ENCODE measurements around the gene RTP1. TPM values are rescaled to one million over a fixed set of nuclear protein-coding genes. Genes with fewer than 3 reads are reported as not detected.
"Not testable (repeated sequence)": the region's sequence is repeated elsewhere in the genome, so short reads cannot be mapped to it uniquely, and the experiment has no call there.

The RTP1 gene
- total RNA-seq, 1 experiment from 2014 or later = not detected

- Histone ChIP-seq H3K9me3 (no peaks in the 10 kb centered on the region), H3K4me3 (no peak overlapping the region), H3K27me3 (no peaks in the 10 kb centered on the region), H3K36me3 (no peaks in the 10 kb centered on the region)
- no peak for DNase-seq
Measured at GRCh38 chr3:187213616-187214015, 16.3 kb downstream of the RTP1 start.

GRCh38 chr3:187215460-187215859 lies 18.2 kb downstream of the RTP1 start:
- Histone ChIP-seq H3K4me3 (no peak overlapping the region), H3K36me3 (no peaks in the 10 kb centered on the region)

GRCh38 chr3:187222801-187223200 lies 25.5 kb downstream of the RTP1 start:
- no peaks in the 10 kb centered on the region for H3K36me3 ChIP-seq
- H3K9me3 ChIP-seq = no peaks in the 10 kb centered on the region; the same call in 1 of the 2 replicates
- H3K4me3 ChIP-seq = no peak overlapping the region
- no peaks in the 10 kb centered on the region for H3K27me3 ChIP-seq
- DNase-seq = no peak

More at GRCh38 chr3:187215460-187215859, 18.2 kb downstream of the RTP1 start:
- no peak for DNase-seq
- Histone ChIP-seq H3K27me3 (no peaks in the 10 kb centered on the region), H3K9me3 (no peaks in the 10 kb centered on the region)

DNA sequence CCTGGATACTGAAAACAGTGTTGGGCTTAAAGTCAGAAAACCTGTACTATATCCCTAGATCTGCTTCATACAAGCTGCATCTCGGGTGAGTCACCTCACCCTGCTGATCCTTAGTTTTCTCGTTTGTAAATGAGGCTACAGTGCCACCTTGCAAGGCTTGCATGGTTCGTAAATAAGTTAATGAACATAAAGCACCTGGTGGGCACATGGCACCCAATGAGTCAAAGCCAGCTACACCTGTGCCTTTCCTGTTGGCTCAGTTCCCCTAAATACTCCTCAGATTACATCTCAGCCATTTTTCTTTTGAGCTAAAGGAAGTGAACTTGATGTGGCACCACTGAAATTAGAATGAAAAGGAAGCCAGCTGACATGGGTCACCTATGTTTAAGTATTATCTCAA lies 26.5 kb downstream of the RTP1 start:
- DNase-seq = no peak
- H3K4me3 ChIP-seq = no peak overlapping the region
- no peaks in the 10 kb centered on the region; the same call in 1 of the 2 replicates for H3K9me3 ChIP-seq
- H3K36me3 ChIP-seq = no peaks in the 10 kb centered on the region
- no peaks in the 10 kb centered on the region for H3K27me3 ChIP-seq

GRCh38 chr3:187227658-187228258 lies 30.5 kb downstream of the RTP1 start:
- Histone ChIP-seq H3K27me3 (no peaks in the 10 kb centered on the region), H3K4me3 (no peak overlapping the region), H3K9me3 (no peaks in the 10 kb centered on the region; the same call in 1 of the 2 replicates), H3K36me3 (no peaks in the 10 kb centered on the region)
- DNase-seq = peak; percentile 84

DNA sequence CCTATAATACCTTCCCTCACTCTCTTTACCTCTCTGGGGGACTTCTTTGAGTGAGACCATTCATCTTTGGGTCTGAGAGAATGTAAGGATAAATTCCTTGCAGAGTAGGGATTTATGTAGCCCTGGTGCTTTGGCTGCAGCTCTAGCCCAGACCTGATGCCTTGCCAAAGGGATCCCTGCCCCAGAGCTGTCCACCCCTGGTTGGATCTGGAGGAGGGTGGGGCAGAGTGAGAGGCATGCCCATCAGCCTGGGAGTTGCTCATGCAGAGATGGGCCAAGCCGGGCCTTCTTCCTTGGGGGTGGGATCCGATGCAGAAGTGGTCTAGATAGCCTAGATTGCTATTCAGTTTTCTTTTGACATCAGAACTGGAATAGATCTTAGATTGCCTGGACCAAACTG lies 31.5 kb downstream of the RTP1 start:
- Histone ChIP-seq H3K36me3 (no peaks in the 10 kb centered on the region; the same call in 1 of the 2 replicates), H3K27me3 (no peaks in the 10 kb centered on the region), H3K9me3 (no peaks in the 10 kb centered on the region; the same call in 1 of the 2 replicates), H3K4me3 (no peak overlapping the region)
- peak; percentile 90 for DNase-seq

DNA sequence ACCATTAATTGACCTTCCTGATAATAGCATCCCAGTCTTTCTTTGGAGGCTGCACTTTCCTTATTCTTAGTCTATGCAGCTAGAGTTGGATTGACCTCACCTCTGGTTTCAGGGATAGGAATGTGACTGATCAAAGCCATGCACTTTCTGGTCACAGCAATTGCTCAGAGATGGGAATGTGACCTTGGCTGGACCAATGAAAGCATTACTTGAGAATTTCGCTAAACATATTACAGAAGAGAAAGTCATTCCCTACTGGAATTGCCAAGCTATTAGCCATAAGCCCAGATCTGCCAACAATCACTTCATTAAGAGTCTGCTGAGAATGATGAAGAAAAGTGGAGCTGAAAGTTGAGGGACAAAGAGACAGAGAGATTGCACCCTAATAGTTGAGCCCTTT lies 32.7 kb downstream of the RTP1 start:
- H3K27me3 ChIP-seq = no peaks in the 10 kb centered on the region
- no peak for DNase-seq
- H3K4me3 ChIP-seq = no peak overlapping the region
- H3K36me3 ChIP-seq = no peaks in the 10 kb centered on the region; the same call in 1 of the 2 replicates
- H3K9me3 ChIP-seq = no peaks in the 10 kb centered on the region; the same call in 1 of the 2 replicates

DNA sequence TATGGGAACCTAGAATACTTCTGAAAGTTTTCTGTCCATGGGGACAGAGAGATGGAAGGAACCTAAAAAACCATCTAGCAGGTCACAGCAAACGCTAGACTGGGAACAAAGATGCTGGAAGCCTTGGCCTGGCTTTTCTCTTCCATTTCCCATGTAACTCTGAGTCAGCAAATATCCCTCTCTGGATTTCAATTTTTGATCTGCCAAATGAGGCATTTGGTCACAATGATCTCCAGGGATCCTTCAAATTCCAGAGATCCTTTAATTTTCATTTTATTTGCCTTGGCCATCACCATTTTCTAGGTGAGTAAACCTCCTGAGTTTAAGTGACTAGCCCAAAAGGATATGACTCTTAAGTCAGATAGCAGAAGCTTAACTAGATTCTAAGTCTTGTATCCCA lies 39.7 kb downstream of the RTP1 start:
- Histone ChIP-seq H3K36me3 (peaks cover 47% of the 10 kb centered on the region), H3K4me3 (no peak overlapping the region), H3K27me3 (no peaks in the 10 kb centered on the region), H3K9me3 (no peaks in the 10 kb centered on the region)
- DNase-seq = no peak

- H3K9me3 ChIP-seq = no peaks in the 10 kb centered on the region
- no peaks in the 10 kb centered on the region for H3K27me3 ChIP-seq
- H3K36me3 ChIP-seq = peaks cover 55% of the 10 kb centered on the region
- DNase-seq = no peak
- no peak overlapping the region for H3K4me3 ChIP-seq
Measured at GRCh38 chr3:187237741-187238140, 40.5 kb downstream of the RTP1 start.

DNA sequence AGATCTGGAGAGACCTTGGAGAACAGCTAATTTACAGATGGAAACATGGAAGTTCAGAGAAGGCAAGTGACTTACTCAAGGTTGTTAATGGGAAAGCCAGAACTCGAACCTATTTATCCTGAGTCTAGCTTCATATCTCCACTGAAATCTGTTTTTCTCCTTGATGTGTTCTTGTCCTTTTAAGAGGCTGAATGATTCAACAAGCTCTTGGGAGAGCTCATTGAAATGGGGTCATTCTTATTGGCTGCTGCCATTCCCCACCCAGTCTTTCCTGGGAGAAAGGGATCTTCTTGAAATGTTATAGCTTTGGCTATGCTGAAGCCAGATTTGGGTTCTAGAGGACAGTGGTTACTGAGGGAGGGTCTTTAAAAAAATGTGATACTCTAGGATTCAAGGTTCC lies 41.0 kb downstream of the RTP1 start:
- DNase-seq = no peak
- H3K27me3 ChIP-seq = no peaks in the 10 kb centered on the region
- H3K9me3 ChIP-seq = no peaks in the 10 kb centered on the region
- peaks cover 60% of the 10 kb centered on the region for H3K36me3 ChIP-seq
- no peak overlapping the region for H3K4me3 ChIP-seq

- not testable (repeated sequence) for H3K4me3 ChIP-seq, DNase-seq, H3K27me3 ChIP-seq, H3K9me3 ChIP-seq
- peaks cover 61% of the 10 kb centered on the region for H3K36me3 ChIP-seq
Measured at GRCh38 chr3:187238835-187239234, 41.5 kb downstream of the RTP1 start.

GRCh38 chr3:187242435-187242834 lies 45.1 kb downstream of the RTP1 start:
- DNase-seq = peak; percentile 50
- Histone ChIP-seq H3K4me3 (no peak overlapping the region), H3K9me3 (no peaks in the 10 kb centered on the region), H3K27me3 (no peaks in the 10 kb centered on the region), H3K36me3 (peaks cover 67% of the 10 kb centered on the region)

DNA sequence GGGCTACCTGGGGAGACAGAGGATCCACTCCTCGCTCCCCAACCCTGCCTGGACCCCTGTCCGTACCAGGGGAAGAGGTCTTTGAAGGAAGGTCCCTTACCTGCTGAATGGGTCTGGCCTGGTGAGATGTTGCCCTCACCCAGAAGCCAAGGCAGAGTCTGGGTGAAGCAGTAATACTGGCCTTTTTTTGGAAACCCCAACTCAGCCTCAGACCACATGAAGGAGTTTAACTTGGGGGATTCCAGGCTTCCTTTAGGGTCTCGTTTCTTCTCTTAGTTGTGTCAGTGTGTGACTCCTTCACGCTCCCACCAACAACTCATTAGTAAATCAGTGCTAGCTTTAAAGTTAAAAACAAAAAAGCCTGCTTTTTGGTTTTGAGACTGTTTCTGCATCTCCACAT lies 45.6 kb downstream of the RTP1 start:
- H3K36me3 ChIP-seq = peaks cover 69% of the 10 kb centered on the region
- DNase-seq = no peak
- H3K9me3 ChIP-seq = no peaks in the 10 kb centered on the region
- H3K27me3 ChIP-seq = no peaks in the 10 kb centered on the region
- no peak overlapping the region for H3K4me3 ChIP-seq

- H3K9me3 ChIP-seq = no peaks in the 10 kb centered on the region
- no peak overlapping the region for H3K4me3 ChIP-seq
- H3K36me3 ChIP-seq = peaks cover 75% of the 10 kb centered on the region
- H3K27me3 ChIP-seq = no peaks in the 10 kb centered on the region
- peak; percentile 91 for DNase-seq
Measured at GRCh38 chr3:187243933-187244524, 46.7 kb downstream of the RTP1 start.

DNA sequence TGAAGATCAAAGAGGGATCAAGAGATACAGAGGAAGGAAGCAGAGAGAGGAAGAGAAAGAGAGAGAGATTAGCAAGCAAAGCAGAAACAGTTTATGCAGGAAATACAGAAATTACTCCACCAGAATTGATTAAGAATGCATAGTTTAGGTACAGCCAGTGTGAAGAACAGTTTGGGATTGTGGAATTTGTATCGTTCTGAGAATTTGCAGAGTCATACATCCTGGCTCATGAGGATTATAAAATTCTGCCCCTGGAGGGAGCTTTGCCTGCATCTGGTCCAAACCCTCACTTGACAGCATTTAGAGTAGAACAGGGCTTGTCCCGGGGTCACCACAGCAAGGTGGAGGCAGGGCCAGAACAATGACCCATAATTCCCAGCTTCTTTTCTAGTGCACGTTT lies 50.1 kb downstream of the RTP1 start:
- DNase-seq = no peak
- Histone ChIP-seq H3K9me3 (no peaks in the 10 kb centered on the region), H3K4me3 (no peak overlapping the region), H3K27me3 (no peaks in the 10 kb centered on the region), H3K36me3 (peaks cover 75% of the 10 kb centered on the region)
